GM19238 (cell line): Measurements from ENCODE around the gene ZSCAN21.
A peak's percentile ranks its signal among the peaks of the same experiment; 100 is the strongest.
"Not testable (repeated sequence)": the region's sequence is repeated elsewhere in the genome, so short reads cannot be mapped to it uniquely, and the experiment has no call there.

ENCODE experiments used
- DNase-seq: peaks from one replicate; pipeline ENCODE4 v3.0.0; 2011; ENCODE audit warnings: low spot score; ENCODE audit not compliant: insufficient read length

The ZSCAN21 gene

DNA sequence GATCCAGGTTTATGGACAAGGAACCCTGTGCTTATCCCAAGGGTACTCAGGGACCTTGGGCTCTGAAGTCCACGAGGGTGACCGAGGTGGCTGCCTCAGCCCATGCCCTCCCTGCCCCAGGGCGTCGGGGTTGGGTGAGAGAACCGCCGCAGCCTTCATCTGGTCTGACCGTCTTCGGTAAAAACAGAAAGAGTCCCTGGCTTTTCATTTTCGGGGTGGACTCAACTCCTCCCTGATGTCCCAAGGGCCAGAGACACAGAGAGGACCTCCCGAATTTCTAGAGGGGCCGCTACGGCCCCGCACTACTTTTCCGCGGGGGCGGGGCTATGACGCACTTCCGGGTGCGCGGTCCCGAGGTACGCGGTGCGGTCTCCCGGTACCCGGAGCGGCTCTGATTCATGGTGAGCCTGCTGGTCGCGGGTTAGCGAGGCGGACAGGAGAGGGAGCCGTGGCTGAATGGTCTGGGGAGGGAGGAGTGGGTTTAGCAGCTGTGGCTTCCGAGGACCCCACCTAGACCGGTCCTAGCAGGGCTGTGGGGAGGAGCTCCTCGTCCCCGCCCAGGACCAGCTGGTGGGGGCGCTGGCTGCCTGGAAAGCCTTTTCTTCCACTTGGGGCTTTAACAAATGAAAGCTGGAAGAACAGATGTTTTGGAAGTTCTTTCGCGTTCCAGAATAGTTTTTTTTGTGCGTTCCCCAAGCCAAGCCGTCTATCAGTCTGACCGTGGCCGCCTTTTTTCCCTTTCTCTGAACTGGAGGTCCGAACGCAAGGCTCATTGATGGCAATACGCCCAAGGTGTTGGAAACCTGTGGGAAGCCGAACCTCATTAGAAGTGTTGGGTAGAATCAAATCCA lies at the start of gene ZSCAN21:
TSS of gene ZSCAN21 (plus strand) at position 334 of the 851 bp plus-strand sequence. CDS start 7,233 bp downstream, outside the sequence.
- peak; percentile 87 for DNase-seq

DNA sequence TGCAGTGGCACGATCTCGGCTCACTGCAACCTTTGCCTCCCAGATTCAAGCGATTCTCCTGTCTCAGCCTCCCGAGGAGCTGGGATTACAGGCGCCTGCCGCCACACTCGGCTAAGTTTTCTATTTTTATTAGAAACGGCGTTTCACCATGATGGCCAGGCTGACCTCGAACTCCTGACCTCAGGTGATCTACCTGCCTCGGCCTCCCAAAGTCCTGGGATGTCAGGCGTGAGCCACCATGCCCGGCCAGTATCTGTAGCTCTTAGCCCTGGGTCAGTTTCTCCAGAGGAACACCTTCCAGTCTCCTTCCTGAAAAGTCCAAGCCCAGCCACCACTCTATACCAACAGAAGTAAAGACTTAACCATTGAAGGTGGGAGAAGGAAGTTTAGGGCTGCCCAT lies 49.3 kb upstream of the ZSCAN21 start:
- no peak for DNase-seq

GRCh38 chr7:100003711-100004661 lies 45.6 kb upstream of the ZSCAN21 start:
- DNase-seq: no peak

DNA sequence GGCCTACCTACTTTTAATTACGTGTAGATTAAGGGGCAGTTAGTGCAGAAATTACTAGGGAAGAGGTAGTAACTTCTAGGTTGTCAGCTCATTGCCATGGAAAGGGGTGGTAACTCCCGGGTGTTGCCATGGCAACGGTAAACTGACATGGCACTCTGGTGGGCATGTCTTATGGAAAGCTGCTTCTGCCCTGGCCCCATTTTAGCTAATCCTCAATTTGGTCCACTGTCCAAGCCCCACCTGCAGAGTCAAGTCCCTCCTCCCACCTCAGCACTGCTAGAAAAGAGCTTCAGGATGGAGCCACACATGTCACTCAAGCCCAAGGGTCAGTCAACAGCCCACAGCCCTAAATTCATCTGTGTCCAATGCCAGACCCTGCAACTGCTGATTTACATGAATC lies 41.7 kb upstream of the ZSCAN21 start:
- no peak for DNase-seq

DNA sequence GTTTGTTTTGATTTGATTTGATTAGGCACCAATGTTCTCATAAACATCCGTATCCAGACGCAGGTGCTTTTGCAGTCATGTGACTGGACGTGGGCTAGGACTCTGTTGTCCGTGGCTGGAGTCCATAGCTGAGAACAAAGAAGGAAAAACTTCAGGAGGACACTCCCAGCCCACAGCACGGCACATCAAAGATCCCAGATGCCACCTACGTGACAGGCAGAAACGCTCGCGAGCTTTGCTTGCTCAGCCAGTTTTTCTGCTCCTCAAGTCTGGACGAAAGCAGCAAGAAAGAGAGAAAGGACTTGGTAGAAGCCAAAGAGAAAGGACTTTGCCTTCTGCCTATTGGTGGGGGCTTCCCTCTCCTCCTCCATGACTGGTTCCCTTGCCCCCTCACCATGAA lies 41.0 kb upstream of the ZSCAN21 start:
- no peak for DNase-seq

DNA sequence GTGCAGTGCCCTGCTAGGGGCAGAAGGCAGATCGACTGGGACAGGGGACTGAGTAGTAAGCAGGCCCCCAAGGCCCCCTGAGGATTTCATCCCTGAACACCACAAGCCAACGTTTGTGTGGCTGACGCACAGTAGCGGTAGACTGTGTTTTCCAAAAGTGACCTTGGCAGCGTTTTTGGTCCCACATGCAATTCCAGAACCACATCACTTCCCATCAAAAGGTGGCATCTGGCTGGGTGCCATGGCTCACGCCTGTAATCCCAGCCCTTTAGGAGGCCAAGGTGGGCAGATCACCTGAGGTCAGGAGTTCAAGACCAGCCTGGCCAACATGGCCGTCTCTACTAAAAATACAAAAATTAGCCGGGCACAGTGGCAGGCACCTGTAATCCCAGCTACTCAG lies 39.6 kb upstream of the ZSCAN21 start:
- DNase-seq: not testable (repeated sequence)

DNA sequence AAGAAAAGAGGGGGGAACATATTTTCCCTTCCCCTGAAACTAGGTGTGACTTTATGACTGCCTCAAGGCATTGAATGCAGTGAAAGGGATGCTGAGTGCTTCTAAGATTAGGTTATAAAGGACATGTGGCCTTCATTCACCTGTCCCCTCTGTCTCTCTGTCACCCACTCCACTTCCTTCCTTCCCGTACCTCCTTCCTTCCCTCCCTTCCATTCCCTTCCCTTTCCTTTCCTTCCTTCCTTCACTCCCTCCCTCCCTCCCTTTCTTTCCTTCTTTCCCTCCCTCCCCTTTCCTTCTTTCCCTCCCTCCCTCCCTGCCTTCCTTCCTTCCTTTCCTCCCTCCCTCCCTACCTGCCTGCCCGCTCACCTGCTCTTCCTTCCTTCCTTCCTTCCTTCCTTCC lies 38.7 kb upstream of the ZSCAN21 start:
- no peak for DNase-seq

GRCh38 chr7:100011516-100011915 lies 38.1 kb upstream of the ZSCAN21 start:
- DNase-seq: no peak

GRCh38 chr7:100012385-100013327 lies 36.9 kb upstream of the ZSCAN21 start:
- DNase-seq: not testable (repeated sequence)

DNA sequence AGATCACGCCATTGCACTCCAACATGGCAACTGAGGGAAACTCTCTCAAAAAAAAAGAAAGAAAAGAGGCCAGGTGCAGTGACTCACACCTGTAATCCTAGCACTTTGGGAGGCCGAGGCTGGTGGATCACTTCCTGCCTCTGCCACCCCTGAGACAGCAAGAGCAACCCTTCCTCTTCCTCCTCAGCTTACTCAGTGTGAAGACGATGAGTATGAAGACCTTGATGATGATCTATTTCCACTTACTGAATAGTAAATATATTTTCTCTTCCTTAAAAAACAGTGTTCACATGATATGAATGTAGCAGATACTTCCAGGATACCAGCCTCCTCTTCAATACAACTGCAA lies 36.3 kb upstream of the ZSCAN21 start:
- DNase-seq: no peak

DNA sequence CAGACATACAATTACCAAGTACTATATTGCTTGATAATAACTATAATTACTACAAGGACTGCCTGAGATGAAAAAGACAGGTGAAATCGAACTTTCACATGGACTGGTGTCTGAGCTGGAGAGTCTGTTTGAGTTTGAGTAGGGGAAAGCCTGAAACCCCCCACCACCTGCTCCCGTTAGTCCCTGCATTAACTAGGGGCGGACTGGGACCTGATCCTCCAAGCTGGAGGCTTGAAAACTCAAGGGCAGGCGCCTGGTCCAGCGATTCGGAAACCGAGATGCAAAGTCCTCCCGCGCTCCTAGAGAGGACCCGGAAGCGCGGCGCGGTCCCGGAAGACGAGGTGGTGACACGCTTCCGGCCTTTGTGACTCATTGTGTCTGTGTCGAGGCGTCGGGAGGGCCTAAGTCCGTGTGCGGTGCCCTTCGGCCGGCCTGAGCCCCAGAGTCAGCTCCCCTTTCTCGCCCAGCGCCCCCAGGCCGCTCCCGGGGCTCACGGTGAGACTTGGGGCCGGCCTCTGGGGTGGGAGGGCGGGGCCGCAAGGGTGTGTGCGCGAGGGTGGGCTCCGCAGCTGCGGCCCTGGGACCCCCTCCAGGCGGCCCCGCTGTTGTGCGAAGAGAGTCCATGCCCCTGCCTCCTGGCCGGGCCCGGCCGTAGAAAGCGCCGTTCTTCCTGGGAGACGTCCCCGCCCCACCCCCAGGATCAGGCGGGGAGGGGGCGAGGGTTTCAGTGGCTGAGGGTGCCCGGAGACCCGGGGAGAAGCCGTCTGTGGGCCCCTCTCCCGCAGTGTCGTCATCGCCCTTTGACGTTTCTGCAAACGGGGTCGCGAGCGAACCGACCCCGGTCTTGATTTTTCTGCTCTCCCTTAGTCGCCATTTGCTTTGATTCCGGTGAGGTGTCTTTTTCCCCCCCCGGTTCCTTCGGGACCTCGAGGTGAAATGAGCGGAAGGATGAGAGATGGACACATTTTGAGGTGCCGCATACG lies 34.1 kb upstream of the ZSCAN21 start, which contains the start of gene ZKSCAN1:
TSS of gene ZKSCAN1 (plus strand) at position 365 of the 983 bp plus-strand sequence. CDS start 7,911 bp downstream, outside the sequence.
- peak; percentile 94 for DNase-seq

DNA sequence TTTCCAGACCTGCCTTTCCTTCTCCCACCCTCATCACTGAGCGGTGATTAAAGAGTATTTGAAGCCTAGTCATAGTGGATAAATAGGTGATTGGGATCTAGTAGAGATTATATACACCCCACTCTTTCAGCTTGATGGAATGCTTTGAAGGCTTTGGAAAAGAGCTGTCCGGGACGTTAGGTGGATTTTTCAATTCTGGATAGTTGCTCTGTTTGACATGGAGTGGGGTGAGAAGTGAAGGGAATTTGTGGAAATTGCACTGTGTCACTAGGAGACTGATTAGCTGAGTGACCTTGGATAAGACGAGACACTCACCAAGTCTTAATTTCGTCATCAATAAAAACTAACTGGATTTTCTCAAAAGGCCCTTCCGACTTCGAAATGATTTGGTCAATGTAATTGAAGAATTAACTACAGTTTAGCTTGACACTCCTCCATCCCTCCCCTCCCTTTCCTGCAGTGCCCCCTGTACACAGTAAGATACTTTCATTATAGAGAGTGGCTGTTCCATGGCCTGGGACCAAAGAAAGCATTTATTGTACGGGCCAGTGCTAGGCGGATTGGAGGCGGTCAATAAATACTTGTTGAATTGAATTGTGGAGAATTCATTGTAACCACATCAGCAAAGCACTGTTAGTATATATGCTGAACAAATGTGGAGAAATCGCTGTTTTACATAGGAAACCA lies 33.2 kb upstream of the ZSCAN21 start:
- DNase-seq: no peak

DNA sequence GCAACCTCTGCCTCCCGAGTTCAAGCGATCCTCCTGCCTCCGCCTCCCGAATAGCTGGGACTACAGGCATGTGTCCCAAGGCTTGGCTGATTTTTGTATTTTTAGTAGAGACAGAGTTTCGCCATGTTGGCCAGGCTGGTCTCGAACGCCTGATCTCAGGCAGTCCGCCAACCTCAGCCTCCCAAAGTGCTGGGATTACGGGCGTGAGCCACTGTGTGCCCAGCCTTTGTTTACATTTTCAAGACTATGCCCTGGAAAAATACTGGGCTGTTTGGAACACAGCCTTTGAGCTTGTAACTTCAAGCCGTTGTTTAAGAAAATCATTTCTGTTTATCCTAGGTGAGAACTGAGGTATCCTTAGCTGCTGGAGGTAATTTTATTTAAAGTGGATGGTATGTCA lies 32.3 kb upstream of the ZSCAN21 start:
- no peak for DNase-seq

DNA sequence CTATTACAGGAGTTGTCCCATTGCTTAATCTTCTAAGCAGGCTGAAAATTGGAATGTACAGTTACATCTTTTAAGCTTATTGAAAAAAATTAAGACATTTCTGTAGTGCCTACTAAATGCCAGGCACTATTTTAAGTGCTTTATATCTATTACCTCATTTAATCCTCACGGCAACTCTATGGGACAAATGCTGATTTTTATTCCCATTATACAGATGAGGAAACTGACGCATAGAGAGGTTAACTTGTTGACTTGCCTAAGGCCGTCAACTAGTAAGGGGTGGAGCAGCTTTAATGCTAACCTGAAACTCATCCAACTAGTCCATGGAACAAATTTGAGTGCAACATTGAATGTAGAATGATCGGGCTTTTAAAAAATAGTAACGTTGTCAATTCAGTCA lies 31.7 kb upstream of the ZSCAN21 start:
- no peak for DNase-seq

- no peak for DNase-seq
Observed at GRCh38 chr7:100019908-100020307, 29.7 kb upstream of the ZSCAN21 start.

GRCh38 chr7:100021297-100021696 lies 28.3 kb upstream of the ZSCAN21 start:
- no peak for DNase-seq

DNA sequence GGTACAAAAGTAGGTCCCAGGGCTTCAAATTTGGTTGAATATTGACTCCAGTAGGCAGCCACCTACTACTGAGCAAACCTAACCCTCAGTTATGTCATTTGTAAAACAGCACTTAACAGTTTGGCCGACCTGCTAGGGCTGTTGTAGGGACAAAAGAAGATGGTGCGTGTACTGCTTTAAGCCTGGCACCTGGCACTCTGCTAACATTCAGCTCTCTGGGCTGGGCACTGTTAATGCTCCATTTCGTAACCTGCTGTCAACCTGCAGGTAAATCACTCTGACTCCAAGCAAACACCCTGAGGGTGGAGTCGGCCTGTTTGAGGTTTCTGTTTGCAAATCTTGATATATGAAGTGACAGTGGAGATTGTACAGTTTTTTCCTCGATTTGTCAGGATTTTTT lies 27.0 kb upstream of the ZSCAN21 start:
- DNase-seq: no peak

DNA sequence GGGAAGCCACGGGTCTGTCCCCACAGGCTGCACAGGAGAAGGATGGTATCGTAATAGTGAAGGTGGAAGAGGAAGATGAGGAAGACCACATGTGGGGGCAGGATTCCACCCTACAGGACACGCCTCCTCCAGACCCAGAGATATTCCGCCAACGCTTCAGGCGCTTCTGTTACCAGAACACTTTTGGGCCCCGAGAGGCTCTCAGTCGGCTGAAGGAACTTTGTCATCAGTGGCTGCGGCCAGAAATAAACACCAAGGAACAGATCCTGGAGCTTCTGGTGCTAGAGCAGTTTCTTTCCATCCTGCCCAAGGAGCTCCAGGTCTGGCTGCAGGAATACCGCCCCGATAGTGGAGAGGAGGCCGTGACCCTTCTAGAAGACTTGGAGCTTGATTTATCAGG lies 26.0 kb upstream of the ZSCAN21 start:
- DNase-seq: no peak

DNA sequence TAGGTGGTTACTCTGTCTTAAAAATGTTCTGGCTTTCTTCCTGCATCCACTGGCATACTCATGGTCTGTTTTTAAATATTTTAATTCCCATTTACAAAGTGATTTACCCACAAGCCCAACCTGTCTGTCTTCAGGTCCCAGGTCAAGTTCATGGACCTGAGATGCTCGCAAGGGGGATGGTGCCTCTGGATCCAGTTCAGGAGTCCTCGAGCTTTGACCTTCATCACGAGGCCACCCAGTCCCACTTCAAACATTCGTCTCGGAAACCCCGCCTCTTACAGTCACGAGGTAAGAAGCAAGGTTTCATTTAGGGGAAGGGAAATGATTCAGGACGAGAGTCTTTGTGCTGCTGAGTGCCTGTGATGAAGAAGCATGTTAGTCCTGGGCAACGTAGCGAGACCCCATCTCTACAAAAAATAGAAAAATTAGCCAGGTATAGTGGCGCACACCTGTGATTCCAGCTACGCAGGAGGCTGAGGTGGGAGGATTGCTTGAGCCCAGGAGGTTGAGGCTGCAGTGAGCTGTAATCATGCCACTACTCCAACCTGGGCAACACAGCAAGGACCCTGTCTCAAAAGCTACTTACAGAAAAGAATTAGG lies 25.5 kb upstream of the ZSCAN21 start:
- DNase-seq: no peak
